GM18498 (cell line): Measurements from ENCODE around the gene LRMDA.

Experiments
- ATAC-seq: cut with Tn5 transposase; IDR thresholded peaks from one replicate; pipeline ENCODE4 v1.9.1; 2021; ENCODE audit warnings: mild to moderate bottlenecking, moderate library complexity; ENCODE audit not compliant: unreplicated experiment

Gene LRMDA

GRCh38 chr10:76546411-76546810, 1115.0 kb downstream of the LRMDA start:
- ATAC-seq, result no peak

- ATAC-seq, result peak; percentile 75
Measured at GRCh38 chr10:76547352-76547972, 1116.0 kb downstream of the LRMDA start.

DNA sequence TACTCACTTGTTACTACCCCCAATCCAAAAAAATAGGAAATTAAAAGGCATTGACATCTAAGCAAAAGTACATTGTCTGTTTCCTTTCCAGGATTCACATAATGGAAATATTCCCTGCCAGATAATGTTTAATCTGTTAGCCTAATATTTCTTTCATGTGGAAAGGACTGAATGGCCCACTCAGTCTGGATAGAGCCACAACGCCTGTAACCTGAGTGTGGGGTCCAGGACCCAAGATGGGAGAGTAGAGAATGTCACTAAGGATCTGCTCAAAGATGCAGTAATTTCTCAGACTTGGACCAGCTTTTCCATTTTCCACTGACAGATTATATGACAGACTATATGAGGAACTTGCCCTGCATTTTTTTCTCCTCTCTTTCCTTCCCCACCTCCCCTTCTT, 1117.3 kb downstream of the LRMDA start:
- ATAC-seq, result no peak

DNA sequence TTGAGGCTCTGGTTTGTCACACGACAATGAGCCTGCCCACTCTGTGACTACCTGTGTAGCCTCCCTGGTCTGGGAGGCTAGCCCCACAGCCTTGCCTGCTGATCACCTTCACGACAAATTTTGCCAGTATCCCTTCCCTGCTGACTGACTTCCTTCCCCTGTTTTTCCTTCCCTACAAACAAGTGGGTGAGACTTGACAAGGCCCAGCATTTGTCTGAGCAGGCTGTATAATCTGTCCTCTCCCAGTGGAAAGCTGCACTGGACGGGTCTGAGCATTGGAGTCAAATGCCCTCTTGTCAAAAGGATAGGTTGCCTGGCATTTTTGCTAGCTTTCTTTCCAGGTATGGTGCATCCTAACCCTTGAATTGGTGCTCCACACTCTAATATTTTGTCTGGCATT, 1117.7 kb downstream of the LRMDA start:
- no peak for ATAC-seq

DNA sequence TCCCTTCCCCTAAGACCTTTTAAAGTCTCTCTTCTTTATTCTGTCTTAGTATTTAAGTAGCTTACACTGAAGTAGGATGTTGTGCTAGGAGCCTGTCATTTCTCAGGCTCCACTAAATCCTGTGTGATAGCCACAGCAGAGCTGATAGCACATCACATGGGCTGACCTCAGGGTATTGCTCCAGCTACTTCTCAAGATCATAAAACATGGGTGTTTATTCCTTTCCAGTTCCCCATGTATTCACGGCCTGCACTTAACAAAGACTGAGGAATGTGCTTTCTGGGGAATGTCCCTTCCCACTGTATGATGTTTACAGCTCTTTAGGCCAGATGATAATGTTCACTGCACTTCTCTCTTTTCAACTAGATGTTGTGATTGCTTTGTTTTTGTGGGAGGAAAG, 1119.4 kb downstream of the LRMDA start:
- ATAC-seq, result no peak

DNA sequence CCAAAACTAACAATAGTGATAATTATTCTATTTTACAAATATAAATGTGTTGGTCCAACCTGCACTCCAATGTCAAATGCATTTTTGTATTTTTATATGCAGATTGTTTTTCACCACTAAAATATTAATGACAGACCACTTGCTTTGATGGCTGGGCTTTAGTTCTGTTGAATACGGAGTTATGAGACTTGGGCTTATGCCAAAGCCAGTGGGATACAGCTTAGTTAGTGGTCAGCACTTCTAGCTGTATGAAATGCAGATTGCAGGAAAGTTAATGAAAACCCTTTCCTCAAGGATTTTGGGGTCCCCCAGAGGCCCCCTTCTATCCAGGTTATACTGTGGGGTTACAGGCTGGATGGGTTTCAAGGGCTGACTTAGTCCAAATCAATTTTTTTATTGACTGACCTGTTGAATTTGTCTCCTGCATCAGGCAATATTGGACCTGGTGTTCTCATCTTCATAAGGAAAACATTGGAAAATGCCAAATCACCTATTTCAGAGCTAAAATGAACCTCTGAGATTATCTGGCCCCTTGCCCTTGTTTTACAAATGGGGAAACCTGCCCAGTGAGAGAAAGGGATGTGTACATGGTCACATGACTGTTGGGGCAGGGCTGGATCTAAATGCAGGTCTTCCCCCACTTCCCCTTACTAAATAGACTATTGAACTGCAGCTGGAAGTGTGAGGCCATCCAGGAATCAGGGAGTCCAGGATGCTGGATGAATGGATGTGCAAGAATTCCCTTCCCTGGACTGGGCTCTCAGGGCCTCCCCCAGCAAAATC, 1120.9 kb downstream of the LRMDA start:
- ATAC-seq, result no peak

GRCh38 chr10:76553263-76554032, 1122.0 kb downstream of the LRMDA start:
- no peak for ATAC-seq

- no peak for ATAC-seq
Measured at GRCh38 chr10:76554033-76554408, 1122.6 kb downstream of the LRMDA start.

DNA sequence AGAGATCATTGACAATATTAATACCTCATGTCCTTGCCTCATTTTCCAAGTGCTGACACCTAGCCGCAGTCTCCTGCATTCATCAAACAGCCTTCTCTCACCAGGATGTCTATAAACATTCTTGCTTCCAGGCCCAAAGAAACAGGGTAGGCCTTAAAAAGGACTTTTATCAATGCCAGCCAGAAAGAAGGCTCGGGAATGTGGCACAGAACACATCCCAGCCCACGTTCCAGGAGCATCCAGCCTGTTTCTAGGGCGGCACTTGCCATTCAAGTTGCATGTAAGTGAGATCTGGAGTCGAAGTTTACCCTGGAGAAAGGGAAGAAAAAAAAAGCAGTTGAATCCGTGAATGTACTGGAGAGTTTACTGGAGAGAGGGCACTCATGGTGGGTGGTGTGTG, 1123.1 kb downstream of the LRMDA start:
- no peak for ATAC-seq

DNA sequence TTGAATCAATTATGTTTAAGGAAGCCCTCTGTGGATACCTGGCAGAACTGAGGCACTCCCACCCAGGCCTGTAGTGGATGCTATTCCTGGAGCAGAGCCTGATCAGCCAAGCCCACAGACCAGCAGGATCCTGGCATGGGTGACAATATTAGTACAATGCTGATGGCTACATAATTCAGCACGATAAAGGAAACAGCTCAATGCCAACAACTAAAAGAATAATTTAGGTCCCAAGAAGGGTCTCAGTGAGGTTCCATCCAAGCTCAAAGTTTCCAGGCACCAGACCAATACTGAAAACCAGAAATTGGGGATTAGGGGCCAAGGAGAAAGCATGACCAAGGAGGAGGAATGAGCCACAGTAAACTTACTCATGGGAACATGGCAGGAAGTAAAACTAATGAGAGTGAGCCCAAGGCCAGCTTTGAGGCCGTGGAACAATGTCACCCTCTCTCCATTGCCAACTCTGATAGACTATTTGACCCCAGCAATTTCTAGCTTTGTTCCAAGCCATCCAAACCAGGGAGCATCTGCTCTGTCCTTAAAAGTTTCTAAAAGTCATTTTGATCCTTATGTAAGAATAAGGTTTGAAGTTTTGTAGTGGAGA, 1123.7 kb downstream of the LRMDA start:
- ATAC-seq, result no peak

DNA sequence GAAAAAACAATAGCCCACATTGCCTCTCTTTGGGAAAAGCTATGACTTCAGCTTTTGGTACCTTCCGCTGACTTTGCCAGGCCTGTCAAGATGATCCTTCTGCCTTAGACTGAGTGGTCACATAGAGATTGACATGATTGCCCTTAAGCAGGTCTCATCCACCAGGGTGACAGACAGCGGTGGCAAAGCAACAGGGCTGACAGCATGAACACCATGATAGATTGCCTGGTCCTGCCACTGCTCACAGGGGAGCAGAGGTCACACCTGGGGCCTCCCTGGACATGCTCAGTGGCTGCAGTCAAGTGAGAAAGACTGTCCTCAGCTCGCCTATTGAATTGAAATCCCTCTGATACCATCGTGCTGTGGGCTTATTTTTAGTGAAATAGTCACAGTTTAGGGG, 1125.9 kb downstream of the LRMDA start:
- no peak for ATAC-seq

GRCh38 chr10:76558586-76558985, 1127.2 kb downstream of the LRMDA start:
- no peak for ATAC-seq

GRCh38 chr10:76558996-76559891, 1127.8 kb downstream of the LRMDA start:
- no peak for ATAC-seq

GRCh38 chr10:76559892-76560220, 1128.4 kb downstream of the LRMDA start:
- no peak for ATAC-seq

GRCh38 chr10:76560338-76560737, 1128.9 kb downstream of the LRMDA start:
- ATAC-seq, result no peak

DNA sequence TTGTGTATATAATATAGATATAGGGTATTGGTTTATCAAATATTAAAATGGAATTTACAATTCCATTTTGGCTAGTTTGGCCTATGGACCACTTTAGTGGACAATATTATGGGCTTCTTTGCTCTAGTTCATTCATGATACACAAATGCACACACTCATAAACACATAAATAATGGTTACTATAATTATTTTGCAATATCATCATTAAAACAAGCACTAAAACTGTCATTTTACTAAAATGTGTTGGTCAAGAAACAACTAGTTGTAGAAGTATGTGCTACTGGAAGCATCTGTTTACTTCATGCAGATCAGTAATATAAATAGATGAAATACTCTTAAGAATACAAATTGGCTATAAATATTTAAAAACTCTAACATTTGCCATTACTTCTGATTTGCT, 1131.9 kb downstream of the LRMDA start:
- ATAC-seq, result no peak

GRCh38 chr10:76572021-76572420, 1140.6 kb downstream of the LRMDA start:
- ATAC-seq, result no peak

DNA sequence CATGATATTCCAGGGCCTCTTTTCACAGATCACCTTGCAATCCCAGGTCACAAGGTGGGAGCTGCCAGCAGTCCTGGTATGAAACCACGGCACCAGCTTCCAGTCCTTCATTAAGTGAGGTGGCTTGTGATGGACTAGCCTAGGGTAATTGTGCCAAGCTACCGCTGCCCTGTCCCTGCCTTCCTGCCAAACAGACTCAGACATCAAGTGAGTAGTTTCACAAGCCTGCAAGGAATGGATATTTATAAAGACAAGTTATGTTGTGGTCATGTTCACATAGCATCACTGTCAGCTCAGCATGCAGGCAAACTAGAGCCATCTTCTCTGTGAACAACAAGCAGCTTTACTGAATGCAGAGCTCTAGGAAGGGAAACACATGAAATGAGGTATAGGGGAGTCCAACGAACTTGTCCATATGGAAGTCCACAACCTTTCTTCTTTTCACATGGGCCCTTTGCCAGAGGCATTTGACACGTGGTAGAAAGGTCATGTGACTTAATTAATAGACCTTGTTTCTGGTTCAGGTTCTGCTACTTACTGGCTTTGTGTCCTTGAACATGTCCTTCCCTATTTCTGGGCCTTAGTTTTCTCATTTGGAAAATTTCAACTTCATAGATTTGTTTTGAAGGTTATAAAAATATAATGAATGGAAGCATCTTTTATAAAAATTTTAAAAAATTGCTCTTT, 1145.0 kb downstream of the LRMDA start:
- ATAC-seq, result no peak

DNA sequence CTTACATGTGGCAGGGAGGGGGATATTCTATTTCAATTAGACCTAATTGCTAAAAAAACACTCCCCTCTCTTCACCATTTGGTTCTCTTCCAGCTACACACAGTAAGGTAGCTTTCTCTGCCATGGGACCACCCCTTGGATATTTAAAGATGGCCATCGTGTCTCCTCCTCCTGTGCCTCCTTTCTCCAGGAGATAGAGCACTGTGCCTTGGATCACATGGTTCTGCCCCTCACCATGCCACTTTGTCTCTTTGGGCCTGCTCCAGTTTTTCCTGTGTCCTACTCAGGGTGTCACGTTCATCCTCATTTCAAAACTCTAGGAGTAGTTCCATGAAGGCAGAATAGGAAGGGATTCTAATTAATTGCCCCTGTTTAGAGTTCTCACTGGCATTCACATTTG, 1146.0 kb downstream of the LRMDA start:
- no peak for ATAC-seq
